Neural progenitor cell (in vitro differentiated cells): ENCODE data around the gene SREBF1.

ENCODE experiments used
- EZH2 ChIP-seq: fragments of 200-600 bp; sonication (generic); IDR thresholded peaks from 2 replicates; pipeline ENCODE4 v1.6.1; 2017; ENCODE audit warnings: antibody characterized with exemption, mild to moderate bottlenecking, moderate library complexity
- TF ChIP-seq, protein P1 (sequence below): fragments of 200-600 bp; sonication (generic); IDR thresholded peaks from 2 replicates; pipeline ENCODE4 v1.5.1; 2017; ENCODE audit warnings: antibody characterized with exemption, mild to moderate bottlenecking

DNA sequence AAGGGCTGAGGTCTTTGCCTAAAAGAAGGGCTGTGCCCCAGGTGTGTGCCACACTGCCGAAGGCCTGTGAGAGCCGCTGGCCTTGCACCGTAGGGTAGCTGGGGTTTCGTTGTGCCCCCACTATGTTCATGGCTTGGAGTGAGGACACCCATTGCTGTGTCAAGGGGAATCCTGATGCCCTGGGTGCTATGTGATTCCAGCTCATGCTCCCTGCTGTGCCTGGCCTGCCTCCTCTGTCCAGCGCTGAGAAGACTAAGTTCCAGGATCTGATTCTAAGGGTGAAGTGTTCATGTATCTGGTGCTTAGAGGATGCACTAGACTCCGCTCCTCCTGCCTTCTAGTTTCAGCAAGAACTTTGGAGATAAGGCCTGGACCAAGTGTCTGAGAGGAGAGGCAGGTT lies 47.4 kb downstream of the SREBF1 start:
- TF ChIP-seq, protein P1, sequence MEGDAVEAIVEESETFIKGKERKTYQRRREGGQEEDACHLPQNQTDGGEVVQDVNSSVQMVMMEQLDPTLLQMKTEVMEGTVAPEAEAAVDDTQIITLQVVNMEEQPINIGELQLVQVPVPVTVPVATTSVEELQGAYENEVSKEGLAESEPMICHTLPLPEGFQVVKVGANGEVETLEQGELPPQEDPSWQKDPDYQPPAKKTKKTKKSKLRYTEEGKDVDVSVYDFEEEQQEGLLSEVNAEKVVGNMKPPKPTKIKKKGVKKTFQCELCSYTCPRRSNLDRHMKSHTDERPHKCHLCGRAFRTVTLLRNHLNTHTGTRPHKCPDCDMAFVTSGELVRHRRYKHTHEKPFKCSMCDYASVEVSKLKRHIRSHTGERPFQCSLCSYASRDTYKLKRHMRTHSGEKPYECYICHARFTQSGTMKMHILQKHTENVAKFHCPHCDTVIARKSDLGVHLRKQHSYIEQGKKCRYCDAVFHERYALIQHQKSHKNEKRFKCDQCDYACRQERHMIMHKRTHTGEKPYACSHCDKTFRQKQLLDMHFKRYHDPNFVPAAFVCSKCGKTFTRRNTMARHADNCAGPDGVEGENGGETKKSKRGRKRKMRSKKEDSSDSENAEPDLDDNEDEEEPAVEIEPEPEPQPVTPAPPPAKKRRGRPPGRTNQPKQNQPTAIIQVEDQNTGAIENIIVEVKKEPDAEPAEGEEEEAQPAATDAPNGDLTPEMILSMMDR: no peak
- TF ChIP-seq EZH2: no peak
